OCI-LY3 (cell line): ENCODE measurements around the gene KCND2.

ENCODE experiments used
- EZH2phosphoT487 ChIP-seq: fragments of 200-600 bp; shearing (Covaris generic); IDR thresholded peaks from 2 replicates; pipeline ENCODE4 v1.6.1; 2018; ENCODE audit warnings: antibody characterized with exemption, mixed run types, low read depth
- TF ChIP-seq, protein P1 (sequence below): fragments of 200-600, 300-600 bp; sonication (generic); IDR thresholded peaks from 2 replicates; pipeline ENCODE4 v1.5.1; 2014; ENCODE audit warnings: antibody characterized with exemption, low read length, low read depth

DNA sequence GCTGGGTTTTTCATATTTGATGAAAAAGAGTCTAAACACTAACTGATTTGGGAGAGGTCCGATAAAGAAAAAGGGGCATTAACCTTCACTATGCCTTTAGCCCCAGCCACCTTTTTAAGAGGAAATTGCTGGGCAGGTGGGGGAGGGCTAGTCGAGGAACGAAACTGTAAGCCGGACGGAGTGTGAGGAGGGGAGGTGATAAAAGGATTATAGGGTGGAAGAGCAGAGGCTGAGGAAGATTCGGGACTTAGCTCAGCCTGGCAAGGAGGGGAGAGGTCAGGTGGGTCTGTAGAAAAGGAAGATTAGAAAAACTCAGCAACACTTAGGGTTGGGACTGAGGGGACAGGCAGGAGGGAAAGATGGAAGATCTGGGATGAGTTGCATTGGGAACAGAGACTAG is 508.0 kb downstream of the KCND2 start:
- TF ChIP-seq, protein P1, sequence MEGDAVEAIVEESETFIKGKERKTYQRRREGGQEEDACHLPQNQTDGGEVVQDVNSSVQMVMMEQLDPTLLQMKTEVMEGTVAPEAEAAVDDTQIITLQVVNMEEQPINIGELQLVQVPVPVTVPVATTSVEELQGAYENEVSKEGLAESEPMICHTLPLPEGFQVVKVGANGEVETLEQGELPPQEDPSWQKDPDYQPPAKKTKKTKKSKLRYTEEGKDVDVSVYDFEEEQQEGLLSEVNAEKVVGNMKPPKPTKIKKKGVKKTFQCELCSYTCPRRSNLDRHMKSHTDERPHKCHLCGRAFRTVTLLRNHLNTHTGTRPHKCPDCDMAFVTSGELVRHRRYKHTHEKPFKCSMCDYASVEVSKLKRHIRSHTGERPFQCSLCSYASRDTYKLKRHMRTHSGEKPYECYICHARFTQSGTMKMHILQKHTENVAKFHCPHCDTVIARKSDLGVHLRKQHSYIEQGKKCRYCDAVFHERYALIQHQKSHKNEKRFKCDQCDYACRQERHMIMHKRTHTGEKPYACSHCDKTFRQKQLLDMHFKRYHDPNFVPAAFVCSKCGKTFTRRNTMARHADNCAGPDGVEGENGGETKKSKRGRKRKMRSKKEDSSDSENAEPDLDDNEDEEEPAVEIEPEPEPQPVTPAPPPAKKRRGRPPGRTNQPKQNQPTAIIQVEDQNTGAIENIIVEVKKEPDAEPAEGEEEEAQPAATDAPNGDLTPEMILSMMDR: no peak
- no peak for TF ChIP-seq EZH2phosphoT487
